NB4 (cell line): ENCODE results near the gene KANSL3.

Source experiments
- DNase-seq: peaks from one replicate; pipeline ENCODE4 v3.0.0; 2010; ENCODE audit warnings: low read depth
- H3K4me3 ChIP-seq: one replicate; pipeline ENCODE4 v1.5.1; 2011; ENCODE audit warnings: mild to moderate bottlenecking, low read depth, low read length, moderate library complexity
- CTCF ChIP-seq: IDR thresholded peaks from one replicate; pipeline ENCODE4 v1.5.1; 2012; ENCODE audit warnings: low read depth, low read length
- MAX ChIP-seq: IDR thresholded peaks from 2 replicates; pipeline ENCODE4 v1.6.1; 2011; ENCODE audit warnings: low read depth, low read length
- MYC ChIP-seq: IDR thresholded peaks from 2 replicates; pipeline ENCODE4 v1.6.1; 2011; ENCODE audit warnings: low read depth, low read length
- POLR2A ChIP-seq: IDR thresholded peaks from 2 replicates; pipeline ENCODE4 v1.6.1; 2011; ENCODE audit warnings: mild to moderate bottlenecking; ENCODE audit not compliant: insufficient read length; ENCODE audit errors: extremely low read depth

KANSL3 gene

GRCh38 chr2:96665083-96665569 lies 27.0 kb upstream of the KANSL3 start:
- H3K4me3 ChIP-seq: no peak overlapping the region
- no peak for TF ChIP-seq MAX
- no peak for TF ChIP-seq POLR2A
- TF ChIP-seq MYC: peak; percentile 41; the same call in 1 of the 2 replicates
- DNase-seq: peak; percentile 93

GRCh38 chr2:96664366-96664925 lies 26.3 kb upstream of the KANSL3 start:
- no peak for TF ChIP-seq CTCF
- no peak for TF ChIP-seq POLR2A
- no peak for DNase-seq
- H3K4me3 ChIP-seq: no peak overlapping the region

- H3K4me3 ChIP-seq: no peak overlapping the region
- no peak for DNase-seq
- TF ChIP-seq POLR2A (no peak), MAX (no peak), MYC (no peak), CTCF (no peak)
These were observed 25.7 kb upstream of the KANSL3 start for GRCh38 chr2:96663829-96664228.

- DNase-seq: no peak
- no peak overlapping the region for H3K4me3 ChIP-seq
- no peak for TF ChIP-seq MYC
- TF ChIP-seq CTCF: no peak
These were observed 25.1 kb upstream of the KANSL3 start for GRCh38 chr2:96663177-96663576.

DNA sequence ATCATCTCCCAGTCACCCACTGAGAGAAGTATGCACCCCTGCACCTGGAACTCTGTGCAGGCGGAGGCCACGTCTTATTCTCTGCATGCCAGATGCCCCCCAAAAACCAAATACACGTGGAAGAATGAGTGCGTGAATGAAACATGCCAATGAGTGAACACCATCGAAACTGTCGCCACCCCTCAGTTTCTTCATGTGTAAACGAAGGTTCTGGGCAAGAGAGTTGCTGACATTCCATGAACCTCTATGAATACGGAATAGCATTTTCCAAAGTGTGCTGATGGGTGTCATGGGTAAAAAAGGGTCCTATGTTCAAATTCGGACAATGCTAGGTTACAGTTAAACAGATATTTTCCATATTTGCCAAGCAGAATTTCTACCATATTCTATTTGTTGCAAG lies 24.2 kb upstream of the KANSL3 start:
- no peak overlapping the region for H3K4me3 ChIP-seq
- DNase-seq: no peak
- TF ChIP-seq POLR2A (no peak), MYC (no peak), MAX (no peak), CTCF (no peak)

DNA sequence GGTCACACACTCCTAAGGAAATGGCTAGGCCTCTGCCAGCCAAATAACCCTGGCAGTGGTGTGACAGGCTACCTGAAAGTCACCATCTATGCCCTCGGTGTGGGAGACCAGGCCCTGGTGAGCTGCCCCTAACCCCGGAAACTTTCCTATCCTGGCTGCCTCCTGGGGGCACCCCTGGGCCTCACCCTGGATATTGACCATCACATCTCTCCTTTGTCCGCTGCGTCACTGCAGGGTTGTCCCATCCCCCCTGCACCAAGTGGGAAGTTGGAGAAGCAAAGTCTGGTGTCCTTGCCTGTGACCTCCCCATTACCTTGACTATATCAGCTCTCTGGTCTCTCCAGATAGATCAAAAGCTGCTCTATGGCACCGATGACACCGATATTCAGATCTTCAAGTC lies 23.2 kb upstream of the KANSL3 start:
- no peak overlapping the region for H3K4me3 ChIP-seq
- no peak for TF ChIP-seq MAX
- TF ChIP-seq CTCF: no peak
- TF ChIP-seq POLR2A: no peak
- no peak for TF ChIP-seq MYC
- no peak for DNase-seq
